ENCODE measurements around the gene UBE2J2.

The UBE2J2 gene

DNA sequence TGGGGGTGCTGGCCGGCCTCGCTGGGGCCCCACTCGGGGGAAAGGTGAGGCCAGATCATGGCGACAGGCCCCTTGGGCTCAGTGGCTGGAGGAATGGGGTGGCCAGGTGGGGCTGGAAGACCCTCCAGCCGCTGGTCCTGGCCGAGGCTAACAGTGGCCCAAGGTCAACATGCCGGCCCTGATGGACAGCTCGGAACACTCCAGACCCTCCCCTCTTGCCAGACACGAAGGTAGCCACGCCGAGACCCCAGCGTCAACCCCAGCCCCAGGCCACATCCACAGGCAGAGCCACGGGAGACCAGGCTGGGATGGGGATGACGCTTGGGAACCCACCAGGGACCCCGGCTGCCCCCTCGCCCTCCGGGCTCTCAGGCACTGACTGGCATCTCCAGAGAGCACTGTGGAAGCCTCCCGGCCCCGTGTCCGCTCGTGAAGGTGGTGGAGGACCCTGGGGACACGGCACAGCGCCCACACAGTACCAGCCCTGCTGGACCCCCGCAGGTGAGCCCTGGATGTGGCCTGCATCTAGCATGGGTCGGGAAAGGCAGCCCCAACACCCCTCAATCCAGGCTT lies 26.2 kb downstream of the UBE2J2 start:
- H3K9me3 ChIP-seq (ENCODE audit: control extremely low read depth in 1 of 5, control insufficient read depth in 4 of 5, insufficient read depth in 2 of 5, low read depth in 1 of 5, low read length in 4 of 5), result no peaks in the 10 kb centered on the region
- WGBS (ENCODE audit: insufficient coverage), result 83% methylated on average over 23 of the region's 25 CpGs
- DNase-seq, result no peak
- H3K4me3 ChIP-seq (ENCODE audit: control insufficient read depth in 1 of 7, extremely low read depth in 1 of 7, insufficient read depth in 4 of 7, low read depth in 2 of 7, low read length in 6 of 7), result no peak overlapping the region
- no peak overlapping the region for H3K27ac ChIP-seq (ENCODE audit: insufficient read depth in 1 of 2, low read depth in 1 of 2, low read length in 2 of 2, poor library complexity in 1 of 2, severe bottlenecking in 2 of 2)
- H3K36me3 ChIP-seq (ENCODE audit: control insufficient read depth in 4 of 4, insufficient read depth in 4 of 4, low read length in 3 of 4), result peaks cover 0 to 3% (median under 1%) of the 10 kb centered on the region in 4 experiments
- ChIA-PET POLR2A (interaction anchor here (1.0 kb wide), 1 partner anchor 13 kb away, joined by 3 read pairs; no protein-coding TSS in a partner anchor), CTCF (interaction anchor here (2.2 kb wide), 1 partner anchor 125 kb away, joined by 9 read pairs; no protein-coding TSS in a partner anchor)
- H3K27me3 ChIP-seq (replicated peaks in 2 of 5; ENCODE audit: control insufficient read depth in 4 of 5, insufficient read depth in 5 of 5, low read length in 4 of 5), result peaks cover 0 to 36% (median 6%) of the 10 kb centered on the region in 5 experiments
- peaks cover 0 to 16% (median 10%) of the 10 kb centered on the region in 4 experiments for H3K4me1 ChIP-seq (ENCODE audit: control extremely low read depth in 1 of 4, control insufficient read depth in 4 of 4, insufficient read depth in 4 of 4, low read length in 3 of 4)

DNA sequence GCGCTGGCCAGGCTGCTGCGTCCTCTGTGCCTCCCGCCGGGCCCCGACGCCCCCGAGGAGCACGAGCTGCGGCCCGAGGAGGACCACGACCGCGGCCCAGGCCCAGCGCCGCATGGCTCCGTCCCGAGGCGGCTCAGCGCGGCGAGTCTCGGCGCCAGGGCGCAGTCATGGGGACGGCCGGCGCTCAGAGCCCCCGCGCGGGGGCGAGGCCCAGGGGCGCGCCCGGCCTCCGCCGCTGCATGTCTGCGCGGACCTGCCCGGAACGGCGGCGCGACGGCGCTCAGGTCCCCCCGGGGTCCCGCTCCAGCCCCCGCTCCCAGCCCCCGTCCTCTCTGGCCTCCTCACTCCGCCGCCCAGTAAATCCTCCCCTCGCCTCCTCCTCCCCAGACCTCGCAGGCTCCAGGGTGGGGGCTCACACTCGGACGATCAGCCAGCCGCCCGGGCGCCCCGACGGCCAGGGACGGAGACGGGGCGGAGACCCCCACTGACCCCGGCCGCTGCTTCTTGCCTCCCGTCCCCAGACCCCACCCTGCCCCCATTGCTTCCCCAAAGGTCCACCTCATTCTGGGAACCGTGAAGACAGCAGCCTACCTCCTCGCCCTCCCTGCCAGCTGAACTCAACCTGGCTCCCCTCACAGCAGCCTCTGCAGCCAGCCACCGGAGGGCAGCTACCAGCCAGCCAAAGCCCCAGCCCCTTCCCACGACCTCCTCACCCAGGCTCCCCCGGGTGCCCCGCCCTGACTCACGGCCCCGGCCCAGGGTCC lies 26.9 kb downstream of the UBE2J2 start, which contains the start of gene C1QTNF12:
C1QTNF12 (minus strand) TSS at position 146 of the 764 bp plus-strand sequence; CDS start at position 114, 32 bp downstream.
- Histone ChIP-seq H3K4me1 (ENCODE audit: control extremely low read depth in 1 of 4, control insufficient read depth in 4 of 4, insufficient read depth in 4 of 4, low read length in 3 of 4) (peaks cover 0 to 16% (median 10%) of the 10 kb centered on the region in 4 experiments), H3K4me3 (ENCODE audit: control insufficient read depth in 1 of 7, extremely low read depth in 1 of 7, insufficient read depth in 4 of 7, low read depth in 2 of 7, low read length in 6 of 7) (no peak within 1 kb of the TSS), H3K36me3 (ENCODE audit: control insufficient read depth in 4 of 4, insufficient read depth in 4 of 4, low read length in 3 of 4) (peaks cover 0 to 3% (median 0%) of the 10 kb centered on the region in 4 experiments), H3K27me3 (replicated peaks in 2 of 5; ENCODE audit: control insufficient read depth in 4 of 5, insufficient read depth in 5 of 5, low read length in 4 of 5) (peaks cover 0 to 36% (median 6%) of the 10 kb centered on the region in 5 experiments), H3K27ac (ENCODE audit: insufficient read depth in 1 of 2, low read depth in 1 of 2, low read length in 2 of 2, poor library complexity in 1 of 2, severe bottlenecking in 2 of 2) (no peak within 1 kb of the TSS), H3K9me3 (ENCODE audit: control extremely low read depth in 1 of 5, control insufficient read depth in 4 of 5, insufficient read depth in 2 of 5, low read depth in 1 of 5, low read length in 4 of 5) (no peaks in the 10 kb centered on the region)
- ChIA-PET POLR2A (interaction anchor here (1.0 kb wide), 1 partner anchor 14 kb away, joined by 3 read pairs; no protein-coding TSS in a partner anchor), CTCF (interaction anchor here (2.2 kb wide), 1 partner anchor 124 kb away, joined by 9 read pairs; no protein-coding TSS in a partner anchor)
- 7% methylated on average over 41 of the region's 74 CpGs for WGBS (ENCODE audit: insufficient coverage)
- peak in 1 of 3 donors; percentile 24 for DNase-seq

DNA sequence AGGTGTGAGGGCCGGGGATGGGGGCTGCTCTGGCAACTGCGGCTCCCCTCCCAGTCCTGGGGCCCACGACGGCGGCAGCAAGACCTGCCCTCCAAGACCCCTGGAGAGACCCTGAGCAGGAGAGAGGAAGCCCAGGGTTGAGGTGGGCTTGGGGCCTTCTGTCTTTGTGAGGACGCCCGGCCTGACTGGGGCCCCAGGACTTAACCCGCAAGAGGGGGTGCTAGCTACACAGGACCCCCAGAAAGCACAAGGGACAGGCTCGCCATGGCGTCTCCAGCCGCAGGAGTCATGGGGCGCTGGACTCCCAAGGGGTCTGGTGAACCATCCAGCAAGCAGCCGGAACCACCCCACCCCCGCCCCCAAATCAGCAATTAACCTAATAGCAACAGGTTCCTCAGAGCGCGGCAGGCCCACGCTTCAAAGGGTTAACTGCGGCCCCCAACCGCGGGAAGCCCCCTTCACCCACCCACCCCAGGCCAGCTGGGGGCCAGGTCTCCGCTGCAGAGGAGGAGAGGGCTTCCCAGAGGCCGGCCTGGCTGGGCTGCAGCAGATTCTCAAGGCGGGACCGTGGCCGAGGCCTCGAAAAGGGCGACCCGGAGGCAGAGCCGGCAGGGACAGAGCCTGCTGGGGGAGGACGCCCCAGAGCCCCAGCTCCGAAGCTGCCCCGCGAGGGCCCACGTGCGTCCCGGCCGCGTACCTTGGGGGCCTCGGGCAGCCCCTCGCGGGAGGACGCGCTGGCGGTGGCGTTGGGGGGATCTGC lies 27.7 kb downstream of the UBE2J2 start:
- Histone ChIP-seq H3K36me3 (ENCODE audit: control insufficient read depth in 4 of 4, insufficient read depth in 4 of 4, low read length in 3 of 4) (peaks cover 0 to 3% (median 0%) of the 10 kb centered on the region in 4 experiments), H3K9me3 (ENCODE audit: control extremely low read depth in 1 of 5, control insufficient read depth in 4 of 5, insufficient read depth in 2 of 5, low read depth in 1 of 5, low read length in 4 of 5) (no peaks in the 10 kb centered on the region), H3K4me1 (ENCODE audit: control extremely low read depth in 1 of 4, control insufficient read depth in 4 of 4, insufficient read depth in 4 of 4, low read length in 3 of 4) (peaks cover 0 to 14% (median 8%) of the 10 kb centered on the region in 4 experiments), H3K27ac (ENCODE audit: insufficient read depth in 1 of 2, low read depth in 1 of 2, low read length in 2 of 2, poor library complexity in 1 of 2, severe bottlenecking in 2 of 2) (no peak overlapping the region), H3K4me3 (ENCODE audit: control insufficient read depth in 1 of 7, extremely low read depth in 1 of 7, insufficient read depth in 4 of 7, low read depth in 2 of 7, low read length in 6 of 7) (no peak overlapping the region), H3K27me3 (replicated peaks in 2 of 5; ENCODE audit: control insufficient read depth in 4 of 5, insufficient read depth in 5 of 5, low read length in 4 of 5) (peaks cover 0 to 37% (median 6%) of the 10 kb centered on the region in 5 experiments)
- DNase-seq, result no peak
- CTCF ChIA-PET, result interaction anchor here (2.2 kb wide), 1 partner anchor 124 kb away, joined by 9 read pairs; no protein-coding TSS in a partner anchor
- 21% methylated on average over 33 of the region's 45 CpGs for WGBS (ENCODE audit: insufficient coverage)
- POLR2A ChIA-PET, result no interaction called here

DNA sequence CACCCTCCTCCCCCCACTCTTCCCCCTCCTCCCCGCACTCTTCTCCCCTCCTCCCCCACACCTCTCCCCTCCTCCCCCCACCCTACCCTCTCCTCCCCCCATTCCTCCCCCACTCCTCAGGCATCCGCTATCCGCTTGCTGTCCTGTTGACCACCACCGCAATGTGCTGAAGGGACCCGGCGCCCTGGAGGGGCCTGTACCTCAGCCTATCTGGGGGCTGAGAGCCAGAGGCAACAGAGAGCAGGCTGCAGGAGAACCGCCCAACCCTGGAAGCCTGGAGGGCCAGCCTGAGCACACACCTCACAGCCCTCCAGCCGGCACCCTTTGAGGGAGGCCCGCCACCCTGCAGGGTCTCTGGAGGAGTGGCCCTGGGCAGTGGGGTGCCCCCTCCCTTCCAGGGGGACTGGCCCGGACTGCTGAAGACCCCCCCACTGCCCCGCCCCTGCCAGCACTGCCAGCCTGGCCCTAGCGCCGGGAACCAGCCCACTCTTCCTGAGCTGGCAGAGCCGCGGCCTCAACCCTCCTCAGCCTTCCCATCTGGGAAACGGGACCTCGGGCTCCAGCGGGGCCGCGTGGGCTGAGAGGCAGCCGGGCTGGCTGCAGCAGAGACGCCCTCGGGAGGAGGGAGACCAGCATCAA lies 28.4 kb downstream of the UBE2J2 start:
- peaks cover 0 to 10% (median 3%) of the 10 kb centered on the region in 4 experiments for H3K4me1 ChIP-seq (ENCODE audit: control extremely low read depth in 1 of 4, control insufficient read depth in 4 of 4, insufficient read depth in 4 of 4, low read length in 3 of 4)
- peak in 1 of 3 donors; percentile 26 for DNase-seq
- ChIA-PET CTCF (interaction anchor here (2.2 kb wide), 1 partner anchor 123 kb away, joined by 9 read pairs; no protein-coding TSS in a partner anchor), POLR2A (no interaction called here)
- peaks cover 0 to 41% (median 6%) of the 10 kb centered on the region in 5 experiments for H3K27me3 ChIP-seq (replicated peaks in 2 of 5; ENCODE audit: control insufficient read depth in 4 of 5, insufficient read depth in 5 of 5, low read length in 4 of 5)
- 87% methylated on average over 18 of the region's 23 CpGs for WGBS (ENCODE audit: insufficient coverage)
- H3K27ac ChIP-seq (ENCODE audit: insufficient read depth in 1 of 2, low read depth in 1 of 2, low read length in 2 of 2, poor library complexity in 1 of 2, severe bottlenecking in 2 of 2), result no peak overlapping the region
- no peaks in the 10 kb centered on the region for H3K9me3 ChIP-seq (ENCODE audit: control extremely low read depth in 1 of 5, control insufficient read depth in 4 of 5, insufficient read depth in 2 of 5, low read depth in 1 of 5, low read length in 4 of 5)
- H3K4me3 ChIP-seq (ENCODE audit: control insufficient read depth in 1 of 7, extremely low read depth in 1 of 7, insufficient read depth in 4 of 7, low read depth in 2 of 7, low read length in 6 of 7), result no peak overlapping the region
- no peaks in the 10 kb centered on the region for H3K36me3 ChIP-seq (ENCODE audit: control insufficient read depth in 4 of 4, insufficient read depth in 4 of 4, low read length in 3 of 4)

DNA sequence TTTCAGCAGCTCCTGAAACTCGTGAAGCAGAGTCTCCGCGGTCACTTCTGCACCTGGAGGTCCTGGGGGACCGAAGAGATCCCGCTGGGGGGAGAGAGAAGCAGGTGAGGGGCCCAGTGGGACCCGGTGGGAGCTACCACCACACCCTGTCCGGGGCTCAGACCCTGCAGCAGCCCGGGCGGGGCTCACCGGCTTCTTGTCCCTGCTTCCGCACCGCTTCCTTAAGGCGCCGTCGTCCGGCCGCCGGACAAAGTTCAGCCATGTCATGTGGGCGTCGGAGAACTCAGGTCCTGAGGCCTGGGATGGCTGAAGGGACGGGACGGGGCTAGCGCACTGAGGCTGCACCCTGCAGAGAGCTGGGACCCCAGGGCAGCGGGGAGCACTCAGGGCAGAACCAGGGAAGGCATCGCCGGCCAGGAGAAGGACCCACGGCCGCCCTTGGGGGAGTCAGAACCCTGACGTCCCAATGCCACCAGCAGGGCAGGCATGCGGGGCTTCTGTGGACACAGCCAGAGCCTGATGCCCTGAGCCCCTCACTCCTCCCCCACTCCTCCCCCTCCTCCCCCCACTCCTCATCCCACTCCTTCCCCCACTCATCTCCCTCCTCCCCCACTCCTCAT lies 29.4 kb downstream of the UBE2J2 start:
- H3K27me3 ChIP-seq (replicated peaks in 2 of 5; ENCODE audit: control insufficient read depth in 4 of 5, insufficient read depth in 5 of 5, low read length in 4 of 5), result peaks cover 0 to 51% (median 6%) of the 10 kb centered on the region in 5 experiments
- ChIA-PET POLR2A (no interaction called here), CTCF (interaction anchor here (1.4 kb wide), 1 partner anchor 123 kb away, joined by 3 read pairs; no protein-coding TSS in a partner anchor)
- peaks cover 0 to 10% (median 3%) of the 10 kb centered on the region in 4 experiments for H3K4me1 ChIP-seq (ENCODE audit: control extremely low read depth in 1 of 4, control insufficient read depth in 4 of 4, insufficient read depth in 4 of 4, low read length in 3 of 4)
- WGBS (ENCODE audit: insufficient coverage), result 92% methylated on average over 15 of the region's 30 CpGs
- H3K36me3 ChIP-seq (ENCODE audit: control insufficient read depth in 4 of 4, insufficient read depth in 4 of 4, low read length in 3 of 4), result no peaks in the 10 kb centered on the region
- H3K4me3 ChIP-seq (ENCODE audit: control insufficient read depth in 1 of 7, extremely low read depth in 1 of 7, insufficient read depth in 4 of 7, low read depth in 2 of 7, low read length in 6 of 7), result no peak overlapping the region
- no peak overlapping the region for H3K27ac ChIP-seq (ENCODE audit: insufficient read depth in 1 of 2, low read depth in 1 of 2, low read length in 2 of 2, poor library complexity in 1 of 2, severe bottlenecking in 2 of 2)
- no peaks in the 10 kb centered on the region for H3K9me3 ChIP-seq (ENCODE audit: control extremely low read depth in 1 of 5, control insufficient read depth in 4 of 5, insufficient read depth in 2 of 5, low read depth in 1 of 5, low read length in 4 of 5)
- no peak for DNase-seq

DNA sequence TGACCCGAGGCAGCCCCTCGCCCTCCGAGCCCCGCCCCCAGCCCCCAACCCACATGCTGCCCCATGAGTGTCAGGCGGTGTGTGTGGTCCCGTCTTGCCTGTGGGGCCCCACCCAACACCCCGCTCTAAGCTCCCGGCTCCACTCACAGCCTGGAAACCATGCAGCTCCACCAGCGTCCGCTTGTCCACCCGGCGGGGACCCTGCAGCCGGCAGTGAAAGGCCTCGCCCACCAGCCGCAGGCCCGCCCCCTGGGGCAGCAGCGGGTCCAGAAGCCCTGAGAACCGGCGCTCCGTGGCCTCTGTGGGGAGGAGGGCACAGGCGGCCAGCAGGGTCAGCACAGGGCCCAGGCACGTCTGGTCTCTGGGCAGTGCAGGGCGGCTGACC lies 29.9 kb downstream of the UBE2J2 start:
- no peaks in the 10 kb centered on the region for H3K9me3 ChIP-seq (ENCODE audit: control extremely low read depth in 1 of 5, control insufficient read depth in 4 of 5, insufficient read depth in 2 of 5, low read depth in 1 of 5, low read length in 4 of 5)
- H3K27me3 ChIP-seq (replicated peaks in 2 of 5; ENCODE audit: control insufficient read depth in 4 of 5, insufficient read depth in 5 of 5, low read length in 4 of 5), result peaks cover 0 to 56% (median 6%) of the 10 kb centered on the region in 5 experiments
- H3K4me3 ChIP-seq (ENCODE audit: control insufficient read depth in 1 of 7, extremely low read depth in 1 of 7, insufficient read depth in 4 of 7, low read depth in 2 of 7, low read length in 6 of 7), result no peak overlapping the region
- 97% methylated on average over 16 of the region's 23 CpGs for WGBS (ENCODE audit: insufficient coverage)
- ChIA-PET POLR2A (no interaction called here), CTCF (interaction anchor here (1.4 kb wide), 1 partner anchor 123 kb away, joined by 3 read pairs; no protein-coding TSS in a partner anchor)
- H3K4me1 ChIP-seq (ENCODE audit: control extremely low read depth in 1 of 4, control insufficient read depth in 4 of 4, insufficient read depth in 4 of 4, low read length in 3 of 4), result peaks cover 0 to 10% (median 3%) of the 10 kb centered on the region in 4 experiments
- no peaks in the 10 kb centered on the region for H3K36me3 ChIP-seq (ENCODE audit: control insufficient read depth in 4 of 4, insufficient read depth in 4 of 4, low read length in 3 of 4)
- no peak overlapping the region for H3K27ac ChIP-seq (ENCODE audit: insufficient read depth in 1 of 2, low read depth in 1 of 2, low read length in 2 of 2, poor library complexity in 1 of 2, severe bottlenecking in 2 of 2)
- no peak for DNase-seq

Measured in common myeloid progenitor, CD34-positive (primary cell).